Measurements from ENCODE around the gene PRPF18. TPM values are rescaled to one million over a fixed set of nuclear protein-coding genes. Genes with fewer than 3 reads are reported as not detected.

The PRPF18 gene
- total and polyA plus RNA-seq, 3 donors from 2014 or later, result 20.6 to 30.6 (median 26.9) TPM

DNA sequence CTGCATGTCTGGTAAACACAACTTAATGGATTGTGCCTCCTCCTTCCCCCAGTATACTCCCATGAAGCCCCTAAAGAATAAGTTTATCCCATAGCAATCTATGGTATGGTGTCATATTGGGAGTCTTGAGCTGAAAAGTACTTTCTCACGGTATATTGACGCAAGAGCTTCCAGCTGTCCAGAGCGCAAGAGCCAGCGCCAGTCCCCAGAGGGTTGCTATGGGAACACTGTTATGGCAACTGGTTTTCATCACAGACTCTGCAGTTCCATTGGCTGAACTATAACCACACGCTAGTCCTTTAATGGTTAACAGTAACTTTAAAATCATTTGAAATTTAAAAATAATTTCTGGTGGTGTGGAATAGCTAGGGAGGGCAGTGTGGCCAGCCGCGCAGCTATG is 46.9 kb downstream of the PRPF18 start:
- no peaks in the 10 kb centered on the region for H3K4me1 ChIP-seq
- 77 to 84% methylated on average over 7 of the region's 7 CpGs for WGBS, 2 donors
- H3K9me3 ChIP-seq, result no peaks in the 10 kb centered on the region
- H3K27ac ChIP-seq, result peak overlapping the region in 1 of 2 donors; percentile 46
- H3K4me3 ChIP-seq, result no peak overlapping the region
- no peaks in the 10 kb centered on the region for H3K27me3 ChIP-seq
- intact Hi-C loops (cut with DNase I; ENCODE audit: low total_unique reads), result no loop called here
- no peaks in the 10 kb centered on the region for H3K36me3 ChIP-seq (ENCODE audit: low read depth, missing control alignments)
- no peak for DNase-seq
- TF ChIP-seq, protein P1, sequence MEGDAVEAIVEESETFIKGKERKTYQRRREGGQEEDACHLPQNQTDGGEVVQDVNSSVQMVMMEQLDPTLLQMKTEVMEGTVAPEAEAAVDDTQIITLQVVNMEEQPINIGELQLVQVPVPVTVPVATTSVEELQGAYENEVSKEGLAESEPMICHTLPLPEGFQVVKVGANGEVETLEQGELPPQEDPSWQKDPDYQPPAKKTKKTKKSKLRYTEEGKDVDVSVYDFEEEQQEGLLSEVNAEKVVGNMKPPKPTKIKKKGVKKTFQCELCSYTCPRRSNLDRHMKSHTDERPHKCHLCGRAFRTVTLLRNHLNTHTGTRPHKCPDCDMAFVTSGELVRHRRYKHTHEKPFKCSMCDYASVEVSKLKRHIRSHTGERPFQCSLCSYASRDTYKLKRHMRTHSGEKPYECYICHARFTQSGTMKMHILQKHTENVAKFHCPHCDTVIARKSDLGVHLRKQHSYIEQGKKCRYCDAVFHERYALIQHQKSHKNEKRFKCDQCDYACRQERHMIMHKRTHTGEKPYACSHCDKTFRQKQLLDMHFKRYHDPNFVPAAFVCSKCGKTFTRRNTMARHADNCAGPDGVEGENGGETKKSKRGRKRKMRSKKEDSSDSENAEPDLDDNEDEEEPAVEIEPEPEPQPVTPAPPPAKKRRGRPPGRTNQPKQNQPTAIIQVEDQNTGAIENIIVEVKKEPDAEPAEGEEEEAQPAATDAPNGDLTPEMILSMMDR (IDR thresholded peaks at IDR 0.05), result no peak
- no peak for TF ChIP-seq POLR2A (IDR thresholded peaks at IDR 0.05)

DNA sequence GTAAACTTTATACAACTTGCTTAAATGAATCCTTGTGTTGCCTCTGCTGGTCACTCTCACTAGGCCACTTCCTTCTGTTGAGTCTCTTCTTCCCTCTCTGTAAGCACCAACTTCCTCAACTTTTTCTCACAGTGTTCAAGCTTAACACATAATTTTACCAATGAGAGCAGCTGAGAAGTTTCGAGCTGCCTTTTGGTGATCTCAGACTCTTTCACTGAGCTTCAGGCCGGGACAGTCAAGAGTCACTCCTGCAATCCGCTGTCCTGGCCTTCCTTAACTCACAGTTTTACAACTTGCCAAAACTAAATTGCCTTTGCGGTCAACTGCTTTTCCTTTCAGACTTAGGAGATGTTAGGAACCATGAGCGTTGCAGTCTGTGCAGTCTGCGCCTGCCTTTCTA is 47.4 kb downstream of the PRPF18 start:
- Histone ChIP-seq H3K9me3 (no peaks in the 10 kb centered on the region), H3K4me3 (no peak overlapping the region), H3K27me3 (no peaks in the 10 kb centered on the region), H3K4me1 (no peaks in the 10 kb centered on the region), H3K27ac (no peak overlapping the region), H3K36me3 (ENCODE audit: low read depth, missing control alignments) (no peaks in the 10 kb centered on the region)
- TF ChIP-seq, protein P1 (IDR thresholded peaks at IDR 0.05), result no peak
- no peak for TF ChIP-seq POLR2A (IDR thresholded peaks at IDR 0.05)
- 81 to 88% methylated on average over 6 of the region's 6 CpGs for WGBS, 2 donors
- DNase-seq, result no peak
- intact Hi-C loops (cut with DNase I; ENCODE audit: low total_unique reads), result no loop called here

GRCh38 chr10:13636776-13637175 is 50.0 kb downstream of the PRPF18 start:
- Histone ChIP-seq H3K4me3 (no peak overlapping the region), H3K9me3 (no peaks in the 10 kb centered on the region), H3K4me1 (no peaks in the 10 kb centered on the region), H3K27ac (no peak overlapping the region), H3K36me3 (ENCODE audit: low read depth, missing control alignments) (no peaks in the 10 kb centered on the region), H3K27me3 (no peaks in the 10 kb centered on the region)
- intact Hi-C loops (cut with DNase I; ENCODE audit: low total_unique reads), result no loop called here
- no peak for TF ChIP-seq POLR2A (IDR thresholded peaks at IDR 0.05)
- TF ChIP-seq, protein P1 (IDR thresholded peaks at IDR 0.05), result no peak
- 94 to 95% methylated on average over 4 of the region's 4 CpGs for WGBS, 2 donors
- no peak for DNase-seq

- WGBS, 2 donors, result 81 to 87% methylated on average over 1 of the region's 1 CpG
- Histone ChIP-seq H3K9me3 (no peaks in the 10 kb centered on the region), H3K27me3 (no peaks in the 10 kb centered on the region), H3K27ac (no peak overlapping the region), H3K36me3 (ENCODE audit: low read depth, missing control alignments) (no peaks in the 10 kb centered on the region), H3K4me3 (no peak overlapping the region), H3K4me1 (no peaks in the 10 kb centered on the region)
- TF ChIP-seq POLR2A (IDR thresholded peaks at IDR 0.05), result no peak
- TF ChIP-seq, protein P1 (IDR thresholded peaks at IDR 0.05), result no peak
- intact Hi-C loops (cut with DNase I; ENCODE audit: low total_unique reads), result no loop called here
- DNase-seq, result no peak
Measured at GRCh38 chr10:13637303-13637856, 50.6 kb downstream of the PRPF18 start.

DNA sequence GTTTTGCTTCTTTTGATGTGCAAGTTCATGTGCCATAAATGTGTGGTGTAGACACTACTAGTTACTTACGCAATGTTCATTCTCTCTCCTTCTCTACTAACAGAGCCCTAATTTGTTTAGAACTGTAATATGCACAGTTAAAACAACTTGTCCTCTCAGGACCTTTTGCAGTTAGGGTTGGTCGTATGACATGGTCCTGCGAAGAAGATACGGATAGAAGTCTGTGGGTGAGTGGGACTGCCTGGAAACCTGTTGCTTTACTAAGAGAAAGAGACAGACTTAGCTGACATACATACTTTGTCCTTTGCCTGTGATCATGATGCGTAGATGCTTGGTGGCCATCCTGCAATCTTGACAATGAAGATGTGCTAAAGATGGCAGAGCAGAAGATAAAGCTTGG is 51.1 kb downstream of the PRPF18 start:
- intact Hi-C loops (cut with DNase I; ENCODE audit: low total_unique reads), result no loop called here
- Histone ChIP-seq H3K27ac (no peak overlapping the region), H3K27me3 (no peaks in the 10 kb centered on the region), H3K4me3 (no peak overlapping the region), H3K4me1 (no peaks in the 10 kb centered on the region), H3K9me3 (no peaks in the 10 kb centered on the region), H3K36me3 (ENCODE audit: low read depth, missing control alignments) (no peaks in the 10 kb centered on the region)
- no peak for DNase-seq
- 94 to 97% methylated on average over 5 of the region's 5 CpGs for WGBS, 2 donors
- TF ChIP-seq, protein P1 (IDR thresholded peaks at IDR 0.05), result no peak
- no peak for TF ChIP-seq POLR2A (IDR thresholded peaks at IDR 0.05)
